ENCODE measurements around the gene EXOSC2. TPM values are rescaled to one million over a fixed set of nuclear protein-coding genes. Genes with fewer than 3 reads are reported as not detected.

The EXOSC2 gene
- total RNA-seq = 100 to 1,000 TPM in 1 of 2 donors, 10 to 100 TPM in 1; 58.8 to 103 TPM

GRCh38 chr9:130693426-130694191 is at the start of gene EXOSC2:
EXOSC2 (plus strand) TSS chr9:130693780; CDS start chr9:130693792, 12 bp downstream.
- DNase-seq (ENCODE audit: low spot score) = peak; percentile 91
- ATAC-seq = peak; percentile 99 to 100
- Mint-ChIP-seq H3K9me3 (peaks cover 3% of the 10 kb centered on the region), H3K27ac (peak within 1 kb of the TSS; percentile 85 to 95), H3K4me3 (peak within 1 kb of the TSS; percentile 94), H3K4me1 (ENCODE audit: low read depth in 2 of 2) (peaks cover 29 to 44% of the 10 kb centered on the region in 2 donors), H3K27me3 (peaks cover 0 to 6% of the 10 kb centered on the region in 2 donors), H3K36me3 (peaks cover 19% of the 10 kb centered on the region)

DNA sequence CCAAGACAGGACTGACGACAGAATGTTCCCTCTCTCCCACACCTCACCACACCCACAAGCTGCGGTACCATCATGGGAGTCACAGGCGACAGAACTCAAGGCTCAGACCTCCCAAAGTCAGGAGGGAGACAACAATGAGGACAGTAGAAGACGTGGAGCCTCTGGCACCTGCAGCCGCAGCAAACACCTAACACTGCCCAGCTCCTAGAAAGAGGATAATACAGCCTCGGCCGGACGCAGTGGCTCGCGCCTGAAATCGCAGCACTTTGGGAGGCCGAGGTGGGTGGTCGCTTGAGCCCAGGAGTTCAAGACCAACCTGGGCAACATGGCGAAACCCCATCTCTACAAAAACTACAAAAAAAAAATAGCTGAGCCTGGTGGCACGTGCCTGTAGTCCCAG is 42.4 kb upstream of the EXOSC2 start:
- H3K4me3 Mint-ChIP-seq = no peak overlapping the region
- no peaks in the 10 kb centered on the region for H3K36me3 Mint-ChIP-seq
- peaks cover 8 to 10% of the 10 kb centered on the region in 2 donors for H3K27me3 Mint-ChIP-seq
- no peaks in the 10 kb centered on the region for H3K4me1 Mint-ChIP-seq (ENCODE audit: low read depth in 2 of 2)
- ATAC-seq = no peak
- H3K27ac Mint-ChIP-seq = no peak overlapping the region
- H3K9me3 Mint-ChIP-seq = no peaks in the 10 kb centered on the region
- no peak for DNase-seq (ENCODE audit: low spot score)

- H3K9me3 Mint-ChIP-seq = no peaks in the 10 kb centered on the region
- no peak overlapping the region for H3K4me3 Mint-ChIP-seq
- H3K27ac Mint-ChIP-seq = no peak overlapping the region
- ATAC-seq = no peak
- H3K4me1 Mint-ChIP-seq (ENCODE audit: low read depth in 2 of 2) = no peaks in the 10 kb centered on the region
- H3K27me3 Mint-ChIP-seq = peaks cover 10% of the 10 kb centered on the region in 2 donors
- no peaks in the 10 kb centered on the region for H3K36me3 Mint-ChIP-seq
- no peak for DNase-seq (ENCODE audit: low spot score)
Observed at GRCh38 chr9:130651752-130652151, 41.8 kb upstream of the EXOSC2 start.

DNA sequence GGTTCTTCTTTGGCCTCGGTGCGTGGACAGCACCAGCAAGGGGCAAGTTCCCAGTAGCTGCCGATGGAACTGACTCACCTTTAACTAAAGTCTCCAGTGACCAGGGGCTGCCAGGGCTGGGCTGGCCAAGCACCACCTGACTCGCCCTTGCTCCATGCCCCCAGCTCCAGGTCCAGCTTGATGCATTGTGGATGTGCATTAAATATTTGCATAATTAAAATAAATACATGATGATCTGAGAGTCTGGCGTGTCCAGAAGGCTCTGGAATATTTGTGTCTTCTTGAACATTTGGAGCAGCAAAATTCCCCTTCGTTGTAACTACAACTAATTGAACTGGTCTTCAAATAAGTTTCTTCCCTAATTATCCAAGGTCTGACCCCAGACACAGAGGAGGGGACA is 38.7 kb upstream of the EXOSC2 start:
- Mint-ChIP-seq H3K27me3 (peaks cover 24 to 28% of the 10 kb centered on the region in 2 donors), H3K36me3 (no peaks in the 10 kb centered on the region), H3K4me1 (ENCODE audit: low read depth in 2 of 2) (no peaks in the 10 kb centered on the region), H3K4me3 (no peak overlapping the region), H3K9me3 (no peaks in the 10 kb centered on the region), H3K27ac (no peak overlapping the region)
- no peak for ATAC-seq
- DNase-seq (ENCODE audit: low spot score) = no peak

DNA sequence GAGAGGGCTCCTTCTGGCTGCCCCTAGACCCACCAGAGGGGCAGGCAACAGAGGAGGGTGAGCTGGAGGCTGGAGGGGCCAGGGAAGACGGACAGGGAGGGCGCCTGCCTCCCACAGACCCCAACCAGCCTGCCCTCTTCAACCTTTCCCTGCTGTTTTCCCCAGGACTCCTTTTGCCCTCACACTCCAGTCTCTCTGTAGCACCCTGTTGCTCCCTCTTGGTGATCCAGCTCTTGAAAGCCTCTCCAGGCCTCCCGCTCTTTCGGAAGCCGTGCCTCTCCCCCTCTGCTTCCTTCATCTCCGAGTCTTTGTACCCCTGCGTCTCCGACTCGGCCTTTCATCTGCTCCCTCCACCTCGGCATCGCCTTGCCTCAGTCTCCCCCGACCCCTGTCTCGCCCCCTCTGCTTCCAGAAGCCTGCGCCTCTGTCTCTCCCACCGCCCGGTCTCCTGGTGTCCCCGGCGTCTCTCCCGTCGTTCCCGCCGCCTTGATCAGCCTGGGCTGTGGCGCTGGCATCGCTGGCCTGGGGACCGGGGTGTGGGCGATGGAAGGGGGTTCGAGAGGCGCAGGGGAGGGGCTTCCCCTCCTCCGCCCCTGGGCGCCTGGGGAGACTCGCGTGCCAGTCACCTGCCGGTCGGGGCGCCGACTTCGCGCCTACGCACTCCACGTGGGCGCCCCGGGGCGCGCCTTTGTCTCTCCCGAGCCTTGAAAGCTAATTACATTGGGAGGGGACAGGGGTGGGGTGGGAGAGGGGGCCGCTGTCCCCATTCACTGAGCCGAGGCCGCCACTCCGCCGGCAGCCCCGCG is 34.5 kb upstream of the EXOSC2 start:
- Mint-ChIP-seq H3K27me3 (peaks cover 26 to 35% of the 10 kb centered on the region in 2 donors), H3K27ac (no peak overlapping the region), H3K4me3 (no peak overlapping the region), H3K4me1 (ENCODE audit: low read depth in 2 of 2) (peaks cover 5% of the 10 kb centered on the region in 2 donors), H3K36me3 (no peaks in the 10 kb centered on the region), H3K9me3 (no peaks in the 10 kb centered on the region)
- ATAC-seq = no peak
- no peak for DNase-seq (ENCODE audit: low spot score)

DNA sequence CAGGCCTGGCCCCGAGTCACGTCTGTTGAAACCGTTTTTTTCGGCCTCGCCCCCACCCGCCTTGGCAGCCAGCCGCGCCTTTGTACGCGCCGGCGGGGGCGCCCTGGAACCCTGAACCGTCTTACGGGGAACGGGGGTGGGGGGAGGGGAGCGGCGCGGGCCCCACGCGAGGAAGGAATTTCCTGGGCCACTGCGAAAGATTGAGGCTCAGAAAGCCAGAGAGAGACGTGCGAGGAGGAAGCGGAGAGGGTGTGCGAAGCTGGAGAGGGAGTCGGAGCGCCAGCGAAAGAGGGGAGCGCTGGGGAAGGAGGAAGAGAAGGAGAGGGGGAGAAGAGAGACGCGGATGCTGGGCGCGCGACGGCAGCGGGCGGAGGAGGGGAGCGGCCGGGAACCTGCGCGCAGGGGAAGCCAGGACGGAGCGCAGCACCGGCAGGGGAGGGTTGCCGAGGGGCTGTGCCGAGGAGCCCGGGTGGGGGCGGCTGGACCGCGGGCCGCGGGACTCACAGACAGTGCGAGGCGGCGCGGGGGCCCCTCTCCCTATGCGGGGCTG is 33.8 kb upstream of the EXOSC2 start:
- H3K4me3 Mint-ChIP-seq = peak overlapping the region; percentile 53
- peaks cover 5% of the 10 kb centered on the region in 2 donors for H3K4me1 Mint-ChIP-seq (ENCODE audit: low read depth in 2 of 2)
- peaks cover 26 to 37% of the 10 kb centered on the region in 2 donors for H3K27me3 Mint-ChIP-seq
- no peak for DNase-seq (ENCODE audit: low spot score)
- no peaks in the 10 kb centered on the region for H3K36me3 Mint-ChIP-seq
- no peak for ATAC-seq
- H3K9me3 Mint-ChIP-seq = no peaks in the 10 kb centered on the region
- H3K27ac Mint-ChIP-seq = no peak overlapping the region

GRCh38 chr9:130660326-130660682 is 33.3 kb upstream of the EXOSC2 start:
- H3K4me1 Mint-ChIP-seq (ENCODE audit: low read depth in 2 of 2) = peaks cover 6 to 7% of the 10 kb centered on the region in 2 donors
- ATAC-seq = no peak
- no peak overlapping the region for H3K27ac Mint-ChIP-seq
- no peak overlapping the region for H3K4me3 Mint-ChIP-seq
- H3K27me3 Mint-ChIP-seq = peaks cover 30 to 38% of the 10 kb centered on the region in 2 donors
- no peaks in the 10 kb centered on the region for H3K9me3 Mint-ChIP-seq
- peaks cover 2% of the 10 kb centered on the region for H3K36me3 Mint-ChIP-seq
- DNase-seq (ENCODE audit: low spot score) = no peak

GRCh38 chr9:130660683-130661450 is 32.7 kb upstream of the EXOSC2 start:
- DNase-seq (ENCODE audit: low spot score) (no peak), ATAC-seq (no peak)
- Mint-ChIP-seq H3K4me3 (no peak overlapping the region), H3K4me1 (ENCODE audit: low read depth in 2 of 2) (peaks cover 9 to 10% of the 10 kb centered on the region in 2 donors), H3K27ac (no peak overlapping the region), H3K9me3 (no peaks in the 10 kb centered on the region), H3K27me3 (peaks cover 36 to 42% of the 10 kb centered on the region in 2 donors), H3K36me3 (peaks cover 6% of the 10 kb centered on the region)

GRCh38 chr9:130661451-130662098 is 32.0 kb upstream of the EXOSC2 start:
- H3K27ac Mint-ChIP-seq = no peak overlapping the region

DNA sequence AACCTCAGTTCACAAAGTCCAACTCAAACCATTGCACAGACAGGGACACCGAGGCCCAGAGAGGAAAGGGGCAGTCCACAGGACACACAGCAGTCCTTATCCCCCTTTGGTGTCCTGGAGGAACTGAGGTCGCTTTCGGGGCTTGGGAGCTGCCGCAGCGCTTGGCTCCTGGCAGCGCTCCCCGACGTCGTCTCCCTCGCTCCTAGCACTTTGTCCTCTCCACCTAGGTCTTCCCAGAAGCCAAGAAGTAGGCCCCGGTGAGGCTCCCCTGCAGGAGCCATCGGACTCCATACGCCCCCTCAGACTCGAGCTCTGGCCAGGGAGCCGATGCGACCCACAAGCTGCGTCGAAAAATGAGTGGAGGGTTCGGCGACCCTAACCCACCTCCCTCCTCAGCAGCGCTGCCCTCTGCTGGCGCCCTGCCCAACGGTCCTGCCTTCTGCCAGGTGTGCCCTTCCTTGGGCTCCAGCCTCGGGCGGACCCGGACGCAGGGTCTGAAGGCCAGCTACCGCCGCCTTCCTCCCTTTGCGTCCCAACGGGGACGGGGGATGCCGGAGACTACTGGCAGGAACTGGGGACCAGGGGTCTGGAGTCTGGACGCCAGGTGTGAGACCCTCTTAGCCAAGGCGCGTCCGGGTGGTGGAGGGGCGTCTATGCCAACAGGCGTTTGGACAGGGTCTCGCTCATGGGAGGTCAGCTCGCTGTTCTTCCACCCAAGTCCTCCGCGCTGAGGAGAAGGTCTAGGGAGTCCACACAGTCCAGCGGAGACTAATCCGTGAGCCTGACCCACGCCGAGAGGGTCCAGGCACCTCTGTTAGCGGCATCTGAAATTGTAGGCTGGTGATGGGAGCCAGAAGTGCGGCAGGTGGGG is 31.2 kb upstream of the EXOSC2 start:
- H3K27ac Mint-ChIP-seq = peak overlapping the region in 1 of 2 donors; percentile 23
- peaks cover 9 to 10% of the 10 kb centered on the region in 2 donors for H3K4me1 Mint-ChIP-seq (ENCODE audit: low read depth in 2 of 2)
- peaks cover 6% of the 10 kb centered on the region for H3K36me3 Mint-ChIP-seq
- DNase-seq (ENCODE audit: low spot score) (no peak), ATAC-seq (peak in 1 of 2 donors; percentile 22)
- H3K4me3 Mint-ChIP-seq = peak overlapping the region; percentile 38
- H3K27me3 Mint-ChIP-seq = peaks cover 33 to 40% of the 10 kb centered on the region in 2 donors
- H3K9me3 Mint-ChIP-seq = no peaks in the 10 kb centered on the region

More at GRCh38 chr9:130661451-130662098, 32.0 kb upstream of the EXOSC2 start:
- peaks cover 6% of the 10 kb centered on the region for H3K36me3 Mint-ChIP-seq
- DNase-seq (ENCODE audit: low spot score) (no peak), ATAC-seq (no peak)
- H3K4me1 Mint-ChIP-seq (ENCODE audit: low read depth in 2 of 2) = peaks cover 9 to 10% of the 10 kb centered on the region in 2 donors
- peaks cover 39 to 44% of the 10 kb centered on the region in 2 donors for H3K27me3 Mint-ChIP-seq
- no peak overlapping the region for H3K4me3 Mint-ChIP-seq
- H3K9me3 Mint-ChIP-seq = no peaks in the 10 kb centered on the region

- ATAC-seq = peak in 1 of 2 donors; percentile 17
- peaks cover 33 to 38% of the 10 kb centered on the region in 2 donors for H3K27me3 Mint-ChIP-seq
- no peaks in the 10 kb centered on the region for H3K9me3 Mint-ChIP-seq
- no peak for DNase-seq (ENCODE audit: low spot score)
- H3K36me3 Mint-ChIP-seq = peaks cover 6% of the 10 kb centered on the region
- H3K4me1 Mint-ChIP-seq (ENCODE audit: low read depth in 2 of 2) = peaks cover 9 to 10% of the 10 kb centered on the region in 2 donors
- peak overlapping the region in 1 of 2 donors; percentile 23 for H3K27ac Mint-ChIP-seq
- peak overlapping the region; percentile 38 for H3K4me3 Mint-ChIP-seq
Observed at GRCh38 chr9:130662970-130663257, 30.7 kb upstream of the EXOSC2 start.

DNA sequence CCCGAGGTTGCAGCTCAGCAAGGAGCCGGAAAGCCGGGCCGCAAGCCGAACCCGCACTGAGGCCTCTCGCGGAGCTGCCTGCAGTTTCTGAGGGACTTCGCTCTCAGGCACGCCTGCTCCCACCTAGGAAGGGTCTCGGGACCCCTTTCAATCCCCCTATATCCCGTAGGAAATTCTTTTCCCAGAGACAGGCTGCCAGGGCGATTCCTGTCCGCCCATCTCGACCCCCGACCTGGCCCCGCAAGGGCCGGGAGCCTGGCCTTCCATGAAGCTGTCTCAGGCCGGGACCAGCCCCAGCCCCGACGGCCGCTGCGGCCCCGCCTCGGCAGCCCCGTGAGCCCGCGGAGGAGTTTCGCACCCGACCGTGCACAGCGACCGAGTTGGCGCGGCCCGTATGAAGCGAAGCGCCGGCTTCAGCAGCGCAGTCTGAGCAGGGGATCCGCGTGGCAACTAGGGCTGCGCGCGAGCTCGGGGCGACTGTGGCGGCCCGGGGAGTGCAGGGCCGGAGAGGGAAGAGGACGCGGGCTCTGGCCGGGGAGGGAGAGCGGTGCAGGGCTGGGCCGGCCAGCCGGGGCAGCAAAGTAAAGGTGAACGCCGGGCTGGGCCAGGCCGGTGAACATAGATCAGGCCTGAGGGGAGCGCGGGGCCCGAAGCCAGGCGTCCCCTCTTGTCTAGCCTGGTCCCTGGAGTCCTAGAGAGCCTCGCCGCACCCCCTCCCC is 30.2 kb upstream of the EXOSC2 start:
- Mint-ChIP-seq H3K9me3 (no peaks in the 10 kb centered on the region), H3K36me3 (peaks cover 6% of the 10 kb centered on the region), H3K27ac (no peak overlapping the region), H3K27me3 (peaks cover 33 to 38% of the 10 kb centered on the region in 2 donors), H3K4me3 (no peak overlapping the region), H3K4me1 (ENCODE audit: low read depth in 2 of 2) (peaks cover 9 to 10% of the 10 kb centered on the region in 2 donors)
- DNase-seq (ENCODE audit: low spot score) (no peak), ATAC-seq (peak in 1 of 2 donors; percentile 17)

All from natural killer cell treated with Interleukin-12 subunit alpha and Interleukin-12 subunit beta and Interleukin-15 and Interleukin-18, amount 100 ng/mL, for 72 hours (primary cell).